ENCODE data around the gene NELFA.
"Not testable (repeated sequence)": the region's sequence is repeated elsewhere in the genome, so short reads cannot be mapped to it uniquely, and the experiment has no call there.

Gene NELFA

GRCh38 chr4:1993718-1994516, 14.9 kb downstream of the NELFA start:
- DNase-seq: not testable (repeated sequence)

DNA sequence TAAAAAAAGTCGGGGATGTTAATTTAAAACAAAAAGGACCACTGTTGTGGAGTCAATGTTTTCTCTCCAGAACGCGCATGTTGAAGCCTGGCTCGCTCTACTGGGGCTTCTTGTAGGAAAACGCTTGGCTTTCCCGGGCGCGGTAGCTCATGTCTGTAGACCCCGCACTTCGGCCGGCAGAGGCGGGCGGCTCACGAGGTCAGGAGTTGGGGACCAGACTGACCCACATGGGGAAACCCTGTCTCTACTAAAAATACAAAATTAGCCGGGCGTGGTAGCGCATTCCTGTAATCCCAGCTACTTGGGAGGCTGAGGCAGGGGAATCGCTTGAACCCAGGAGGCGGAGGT, 15.6 kb downstream of the NELFA start:
- no peak for DNase-seq

- no peak for DNase-seq
These were observed 16.2 kb downstream of the NELFA start for GRCh38 chr4:1992468-1993168.

- no peak for DNase-seq
These were observed 17.0 kb downstream of the NELFA start for GRCh38 chr4:1991596-1992434.

DNA sequence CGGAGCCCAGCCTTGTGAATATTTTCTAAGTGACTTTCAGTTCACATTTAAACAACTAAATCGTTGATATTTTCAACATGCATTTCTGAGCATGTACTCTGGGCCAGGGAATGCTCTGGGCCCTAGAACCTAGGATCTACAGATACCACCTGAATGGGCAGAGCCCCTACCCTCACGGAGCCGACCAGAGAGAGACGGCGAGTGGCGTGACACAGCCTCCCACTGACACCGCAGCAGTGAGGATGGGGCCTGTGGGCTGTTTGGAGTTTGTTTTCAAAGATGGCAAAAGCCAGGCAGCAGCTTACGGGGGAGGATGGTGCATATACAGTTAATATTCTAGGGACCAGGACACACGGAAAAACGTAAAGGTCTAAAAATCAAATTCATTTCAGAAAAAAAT, 17.7 kb downstream of the NELFA start:
- DNase-seq: no peak

DNA sequence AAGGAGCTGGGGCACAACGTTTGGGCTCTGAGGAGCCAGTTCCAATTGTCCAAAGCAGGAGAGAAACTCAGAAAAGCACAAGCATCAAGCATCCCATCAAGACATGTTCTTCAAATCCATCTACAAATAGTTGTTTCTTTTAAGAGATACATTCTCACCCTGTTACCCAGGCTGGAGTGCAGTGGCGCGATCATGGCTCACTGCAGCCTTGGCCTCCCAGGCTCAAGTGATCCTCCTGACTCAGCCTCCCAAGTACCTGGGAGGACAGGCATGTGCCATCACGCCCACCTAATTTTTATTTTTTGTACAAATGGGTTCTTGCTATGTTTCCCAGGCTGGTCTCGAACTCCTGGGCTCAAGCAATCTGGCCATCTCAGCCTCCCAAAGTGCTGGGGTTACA, 18.1 kb downstream of the NELFA start:
- DNase-seq: no peak

DNA sequence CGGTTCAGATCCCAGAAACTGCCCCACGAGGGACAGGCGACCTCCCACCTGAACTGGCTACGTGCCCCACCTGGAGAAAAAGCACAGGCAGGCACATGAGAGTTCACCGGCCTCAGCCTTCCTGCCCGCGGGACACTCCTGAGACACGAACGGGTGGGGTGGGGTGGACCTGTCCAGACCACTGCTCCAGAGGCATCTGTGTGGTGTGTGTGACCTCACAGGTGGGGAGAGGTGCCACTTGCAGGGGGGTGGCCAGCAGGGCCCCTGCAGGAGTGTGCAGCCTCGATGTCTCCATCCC, 18.5 kb downstream of the NELFA start:
- DNase-seq: no peak

DNA sequence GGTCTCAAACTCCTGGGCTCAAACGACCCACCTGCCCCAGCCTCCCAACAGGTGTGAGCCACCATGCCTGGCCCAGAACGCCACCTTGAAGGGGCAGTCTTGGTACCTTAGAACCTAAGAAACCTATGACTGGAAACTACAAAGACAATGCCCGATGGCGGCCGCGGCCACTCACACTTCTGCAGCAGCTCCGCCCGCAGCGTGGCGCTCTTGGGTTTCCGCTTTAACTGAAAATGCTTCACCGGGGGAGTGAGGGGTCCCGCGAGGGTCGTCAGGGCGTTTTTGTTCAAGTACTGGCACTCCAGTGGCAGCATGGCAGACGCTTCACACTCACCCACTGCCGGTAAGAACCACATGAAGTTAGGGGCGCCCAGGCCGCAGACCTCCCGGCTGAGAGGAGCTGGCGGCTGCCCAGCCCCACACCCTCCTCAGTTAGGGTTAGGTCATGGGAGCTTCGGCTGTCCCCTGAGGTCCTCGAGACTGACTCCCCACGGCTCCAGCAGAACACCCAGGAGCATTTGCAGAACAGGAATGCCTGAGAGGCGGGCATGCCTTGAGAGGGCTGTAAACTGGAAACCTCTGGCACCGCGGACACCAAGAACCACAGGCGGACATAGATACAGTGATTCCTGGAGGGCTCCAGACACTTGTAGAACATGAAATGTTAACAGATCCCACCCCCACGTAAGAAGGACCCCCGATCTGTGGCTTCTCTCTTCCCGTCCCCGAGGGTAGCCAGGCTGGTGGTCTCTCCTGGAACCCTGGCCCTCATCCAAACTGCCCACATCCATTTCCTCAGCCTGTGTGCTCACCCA, 19.0 kb downstream of the NELFA start:
- DNase-seq: no peak

- no peak for DNase-seq
These were observed 20.4 kb downstream of the NELFA start for GRCh38 chr4:1988327-1988724.

DNA sequence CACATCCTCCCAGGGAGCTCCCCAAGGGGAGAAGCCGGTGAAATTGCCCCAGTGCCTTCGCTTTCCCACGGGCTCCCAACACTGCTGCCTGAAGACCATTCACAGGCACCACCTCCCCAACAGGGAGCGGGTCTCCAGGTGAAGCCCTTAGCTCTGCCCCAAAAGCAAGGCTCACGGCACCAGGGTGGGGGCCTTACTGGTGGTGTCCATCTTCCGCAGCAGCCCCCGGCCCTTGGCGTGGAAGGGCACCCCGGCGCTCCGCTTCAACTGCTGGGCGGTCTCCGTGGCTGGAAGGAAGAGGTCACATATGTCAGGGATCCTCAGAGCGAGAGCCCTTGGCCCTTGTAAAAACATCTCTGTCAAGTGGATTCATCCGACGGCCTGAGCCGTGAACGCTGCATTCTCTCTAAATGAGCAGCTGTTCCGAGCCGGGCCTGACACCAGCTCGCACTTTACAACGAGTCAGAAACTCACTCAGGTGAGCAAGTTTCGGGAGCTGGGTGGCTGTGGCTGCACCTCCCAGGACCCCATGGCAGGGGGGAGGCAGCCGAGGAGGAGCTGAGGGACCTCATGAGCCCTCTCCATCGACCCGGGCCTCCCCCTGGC, 20.9 kb downstream of the NELFA start:
- no peak for DNase-seq

- no peak for DNase-seq
These were observed 21.5 kb downstream of the NELFA start for GRCh38 chr4:1987296-1987695.

DNA sequence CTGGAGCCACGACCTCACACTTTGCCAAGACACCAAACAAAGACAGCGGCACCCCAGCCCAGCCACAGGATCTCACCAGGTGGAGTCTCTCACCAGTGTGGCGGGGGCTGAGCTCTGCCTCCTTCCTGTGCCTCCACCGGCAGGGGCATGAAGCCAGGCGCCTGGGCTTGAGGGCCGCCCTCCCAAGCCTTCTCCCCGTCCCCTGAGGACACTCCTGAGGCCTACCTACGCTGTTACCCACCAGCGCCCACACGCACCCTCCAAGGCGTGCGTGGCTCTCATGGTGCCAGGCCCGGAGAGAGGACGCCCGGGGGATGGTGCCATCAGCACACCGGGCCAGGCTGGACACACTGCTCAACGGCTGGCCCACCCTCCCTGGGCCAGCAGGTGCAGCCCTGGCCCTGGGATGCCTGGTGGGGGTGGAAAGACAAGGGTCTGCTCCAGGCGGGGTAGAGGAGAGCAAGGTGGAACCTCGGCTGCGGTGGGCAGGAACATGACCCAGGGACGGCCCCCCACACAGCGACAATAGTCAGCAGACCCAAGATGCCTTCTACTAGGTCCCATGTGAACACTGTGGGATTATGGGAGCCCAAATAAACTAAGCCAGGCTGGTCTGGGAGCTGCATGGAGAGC, 22.1 kb downstream of the NELFA start:
- no peak for DNase-seq

DNA sequence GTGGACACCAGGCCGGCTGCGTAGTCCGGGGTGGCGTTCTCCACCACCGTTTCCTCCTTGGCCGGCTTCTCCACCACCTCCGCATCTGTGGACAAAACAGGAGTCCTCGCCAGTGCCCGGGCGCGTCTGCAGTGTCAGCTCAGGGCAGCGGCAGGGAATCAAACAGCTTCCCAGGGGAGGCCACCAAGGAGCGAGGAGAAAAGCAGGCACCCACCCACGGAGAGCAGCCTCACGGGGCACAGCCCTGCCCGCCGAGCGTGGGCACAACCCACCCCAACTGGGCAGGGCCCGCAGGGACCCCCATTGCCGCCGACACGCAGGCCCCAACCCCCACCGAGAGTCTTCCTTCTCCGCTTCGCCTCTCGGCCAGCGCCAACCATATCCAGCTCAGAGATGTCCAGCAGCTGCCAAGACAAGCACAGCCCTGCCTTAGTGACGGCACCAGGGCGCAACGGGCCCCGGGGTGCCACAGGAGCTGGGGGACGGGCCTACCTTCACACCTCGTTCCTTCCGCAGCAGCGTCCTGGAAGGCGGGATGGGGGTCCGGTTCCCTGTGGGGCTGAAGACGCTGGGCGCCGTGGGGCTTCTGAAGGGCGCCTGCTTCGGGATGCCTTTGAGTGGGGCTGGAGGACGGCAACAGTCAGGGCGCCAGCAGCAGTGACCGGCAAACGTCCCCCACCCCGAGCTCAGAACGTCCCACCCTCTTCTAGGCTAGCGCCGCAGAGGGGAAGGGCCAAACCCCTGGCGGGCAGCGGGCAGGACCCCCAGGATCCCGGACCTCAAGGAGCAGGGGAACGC, 22.8 kb downstream of the NELFA start:
- DNase-seq: no peak

DNA sequence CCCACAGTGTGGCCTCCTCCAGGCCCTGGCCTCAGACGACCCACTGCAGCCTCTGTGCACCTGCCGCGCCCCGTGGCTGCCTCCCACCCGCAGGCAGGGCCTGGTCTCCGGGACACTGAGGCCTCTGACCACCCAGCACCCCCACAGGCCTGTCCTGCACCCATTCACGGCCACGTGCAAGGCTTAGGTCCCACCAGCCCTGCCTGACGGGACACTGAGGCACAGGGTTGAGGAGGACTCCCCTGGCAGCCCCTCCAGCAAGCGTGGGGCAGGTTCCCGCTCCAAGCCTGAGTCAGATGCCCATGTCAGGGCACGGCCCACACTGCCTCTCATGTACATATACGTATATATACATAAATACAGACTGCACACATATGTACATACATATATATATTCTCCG, 23.5 kb downstream of the NELFA start:
- DNase-seq: no peak

- no peak for DNase-seq
These were observed 24.2 kb downstream of the NELFA start for GRCh38 chr4:1984406-1985191.

GRCh38 chr4:1983846-1984405, 24.8 kb downstream of the NELFA start:
- no peak for DNase-seq

- no peak for DNase-seq
These were observed 25.5 kb downstream of the NELFA start for GRCh38 chr4:1983053-1983845.

DNA sequence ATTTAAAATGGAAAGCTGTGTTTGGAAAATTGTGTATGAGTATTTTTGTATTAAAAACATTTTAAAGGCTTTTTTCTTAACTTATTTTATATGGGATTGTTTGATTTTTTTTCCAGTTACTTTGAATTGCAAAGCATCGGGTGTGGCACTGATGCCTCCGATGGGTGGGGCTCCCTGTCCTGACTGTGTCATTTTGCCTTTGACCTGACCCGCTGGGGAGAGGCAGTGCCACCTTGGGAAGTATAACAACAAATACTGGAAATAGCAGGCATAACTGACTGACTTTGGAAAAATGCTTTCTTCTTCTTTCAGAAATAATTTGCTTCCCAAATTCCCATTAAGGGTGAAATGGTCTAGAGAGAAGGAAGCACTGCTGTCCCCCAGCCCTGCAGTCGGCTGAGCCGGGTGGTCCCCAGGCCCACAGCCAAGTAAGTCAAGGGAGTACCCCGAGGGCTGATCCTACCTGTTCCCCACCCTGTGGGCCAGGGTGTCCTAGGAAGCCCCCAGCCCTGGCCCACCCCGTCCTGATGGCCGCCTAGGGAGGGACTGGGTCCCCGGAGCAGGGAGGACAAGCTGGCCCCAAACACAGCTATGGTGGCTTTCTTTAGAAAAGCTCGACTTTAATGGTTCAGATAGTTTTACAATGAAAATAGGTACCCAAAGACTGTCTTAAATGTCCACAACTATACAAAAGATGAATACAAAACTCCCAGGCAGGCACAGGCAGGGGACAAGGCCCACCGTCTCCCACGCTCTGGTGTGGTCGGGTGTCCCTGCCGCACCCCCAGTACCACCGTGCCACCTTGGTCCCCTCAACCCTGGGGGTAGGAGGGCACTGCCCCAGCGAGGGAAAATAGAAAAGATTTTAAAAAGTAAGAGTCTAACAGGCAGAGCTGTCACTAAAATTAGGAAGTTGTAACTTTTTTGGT, 26.4 kb downstream of the NELFA start:
- DNase-seq: no peak
